Endothelial cell of umbilical vein (primary cell): Measurements from ENCODE around the gene PRKD1.

Experiments used
- CTCF ChIP-seq, 2 donors: IDR thresholded peaks; 1 replicate in 1 of 2; 2 replicates in 1 of 2; pipeline ENCODE4 v1.5.1; 2011; ENCODE audit warnings: low read length in 2 of 2, mild to moderate bottlenecking in 2 of 2, moderate library complexity in 2 of 2, control low read depth in 1 of 2, inconsistent platforms in 1 of 2, low read depth in 1 of 2; ENCODE audit not compliant: insufficient read depth in 1 of 2; ENCODE audit errors: extremely low read depth in 1 of 2
- POLR2AphosphoS5 ChIP-seq: IDR thresholded peaks from 2 replicates; pipeline ENCODE4 v1.6.1; 2012; ENCODE audit warnings: low read depth, mild to moderate bottlenecking, control low read depth, low read length, moderate library complexity; ENCODE audit not compliant: insufficient read depth

- TF ChIP-seq CTCF (IDR thresholded peaks at IDR 0.05; ENCODE audit: extremely low read depth in 1 of 2, insufficient read depth in 1 of 2, low read depth in 1 of 2, low read length in 2 of 2) (no peak), POLR2AphosphoS5 (no peak)
Measured at GRCh38 chr14:29810682-29811081, 117.0 kb downstream of the PRKD1 start.
